Effector CD8-positive, alpha-beta T cell (primary cell): ENCODE data around the gene PRKCI.
"Not testable (repeated sequence)": the region's sequence is repeated elsewhere in the genome, so short reads cannot be mapped to it uniquely, and the experiment has no call there.

ENCODE experiments used
- DNase-seq: peaks from one replicate; lab custom pipeline; 2025; lab: John Stamatoyannopoulos, UW

The PRKCI gene

DNA sequence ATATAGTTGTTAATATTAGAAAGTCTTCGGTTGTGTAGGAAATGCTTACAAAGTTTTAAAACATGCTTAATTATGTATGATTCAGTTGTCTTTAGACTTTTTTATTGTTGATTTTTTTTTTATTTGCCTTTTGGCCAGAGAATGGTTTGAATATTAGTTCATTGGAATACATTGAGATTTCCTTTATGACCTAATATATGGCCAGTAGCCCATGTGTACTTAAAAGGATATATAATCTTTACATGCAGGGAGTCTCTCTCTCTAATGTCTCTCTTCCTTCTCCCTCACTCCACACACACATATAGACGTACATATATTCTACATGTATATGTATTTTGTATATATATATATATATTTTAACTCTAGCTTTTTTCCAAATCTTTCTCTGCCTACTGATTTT is 68.0 kb downstream of the PRKCI start:
- no peak for DNase-seq

DNA sequence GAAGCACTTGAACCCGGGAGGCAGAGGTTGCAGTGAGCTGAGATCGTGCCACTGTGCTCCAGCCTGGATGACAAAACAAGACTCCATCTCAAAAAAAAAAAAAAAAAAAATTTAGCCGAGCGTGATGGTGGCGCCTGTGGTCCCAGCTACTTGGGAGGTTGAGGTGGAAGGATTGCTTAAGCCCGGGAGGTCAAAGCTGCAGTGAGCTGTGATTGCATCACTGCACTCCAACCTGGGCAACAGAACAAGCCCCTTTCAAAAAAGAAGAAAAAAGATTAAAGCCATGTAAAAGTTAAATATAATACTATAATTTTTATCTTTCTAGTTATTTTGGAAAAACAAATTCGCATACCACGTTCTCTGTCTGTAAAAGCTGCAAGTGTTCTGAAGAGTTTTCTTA is 73.4 kb downstream of the PRKCI start:
- no peak for DNase-seq

- no peak for DNase-seq
These were observed 74.5 kb downstream of the PRKCI start for GRCh38 chr3:170296703-170297102.

DNA sequence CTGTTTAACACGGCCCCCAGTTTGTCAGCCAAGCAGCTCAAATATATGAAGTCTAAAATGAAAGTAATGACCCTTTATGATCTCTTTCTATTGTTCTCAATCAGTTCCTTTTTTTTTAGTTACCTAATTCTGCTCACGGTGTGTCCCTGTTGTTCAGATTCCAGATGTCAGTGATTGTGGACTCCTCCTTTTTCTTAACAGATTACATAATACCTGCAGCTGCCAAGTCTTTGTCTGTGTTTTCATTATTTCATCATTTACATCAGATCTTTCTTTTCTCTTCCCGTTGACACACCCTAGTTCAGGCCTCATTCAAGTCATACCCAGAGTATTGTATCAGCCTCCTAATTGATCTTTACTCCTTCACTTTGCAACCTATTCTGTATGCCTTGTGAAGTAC is 79.2 kb downstream of the PRKCI start:
- DNase-seq: no peak

DNA sequence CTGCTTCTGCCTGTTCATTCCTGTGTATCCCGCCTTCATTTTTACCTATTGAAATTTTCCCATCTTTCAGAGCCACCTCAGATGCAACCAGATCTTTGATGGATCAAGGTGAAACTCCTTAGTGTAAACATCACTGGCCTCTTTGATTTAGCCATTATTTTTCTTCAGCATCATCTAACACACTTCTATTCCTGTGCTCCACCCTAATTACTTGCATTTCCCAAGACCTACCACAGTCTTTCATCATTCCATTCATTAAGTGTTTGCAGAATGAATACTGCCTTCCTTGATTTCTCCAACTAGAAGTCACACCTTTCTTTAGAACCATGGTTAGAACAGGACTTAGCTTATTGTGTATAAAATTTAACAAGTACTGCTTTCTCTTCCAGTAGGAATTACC is 79.8 kb downstream of the PRKCI start:
- DNase-seq: no peak

DNA sequence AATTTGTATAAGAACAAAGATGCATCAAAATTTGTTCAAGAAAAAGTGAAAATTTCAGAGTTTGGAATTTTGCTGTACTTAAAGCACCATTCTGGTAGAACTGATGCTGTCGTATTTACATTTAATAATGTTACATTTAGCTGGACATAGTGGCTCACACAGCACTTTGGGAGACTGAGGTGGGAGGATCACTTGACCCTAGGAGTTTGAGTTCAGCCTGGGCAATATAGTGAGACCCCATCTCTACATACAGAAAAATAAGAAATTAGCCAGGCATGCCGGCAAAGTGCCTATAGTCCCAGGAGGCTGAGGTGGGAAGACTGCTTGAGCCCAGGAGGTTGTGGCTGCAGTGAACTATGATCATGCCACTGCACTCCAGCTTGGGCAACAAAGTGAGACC is 83.8 kb downstream of the PRKCI start:
- no peak for DNase-seq

DNA sequence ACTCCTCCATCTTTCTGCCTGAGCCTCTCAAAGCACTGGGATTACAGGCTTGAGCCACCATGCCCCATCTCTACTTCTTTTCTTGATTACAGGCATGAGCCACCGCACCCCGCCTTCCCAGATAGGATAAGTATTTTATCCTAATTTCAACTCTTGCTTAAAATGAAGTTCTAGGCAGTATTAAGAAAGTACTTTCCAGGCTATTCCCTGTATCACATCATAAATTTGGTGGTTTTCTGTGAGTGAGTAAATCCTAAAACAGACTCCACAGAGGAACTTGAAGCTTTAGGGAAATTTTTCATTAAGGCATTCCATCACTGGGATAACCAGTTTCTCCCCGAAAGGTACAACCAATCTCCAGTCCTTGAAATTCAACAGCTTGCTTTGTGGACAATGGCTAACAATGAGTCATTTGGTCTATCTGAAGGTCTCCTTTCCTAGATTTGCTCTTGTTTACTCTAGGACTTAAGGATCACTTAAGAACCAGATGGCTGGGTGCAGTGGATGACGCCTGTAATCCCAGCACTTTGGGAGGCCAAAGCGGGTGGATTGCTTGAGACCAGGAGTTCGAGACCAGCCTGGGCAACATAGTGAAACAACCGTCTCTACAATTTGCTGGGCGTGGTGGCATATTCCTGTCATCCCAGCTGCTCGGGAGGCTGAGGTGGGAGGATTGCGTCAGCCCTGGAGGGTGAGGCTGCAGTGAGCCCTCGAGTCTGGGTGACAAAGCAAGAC is 85.6 kb downstream of the PRKCI start:
- DNase-seq: no peak

- DNase-seq: no peak
These were observed 86.8 kb downstream of the PRKCI start for GRCh38 chr3:170309046-170309445.

DNA sequence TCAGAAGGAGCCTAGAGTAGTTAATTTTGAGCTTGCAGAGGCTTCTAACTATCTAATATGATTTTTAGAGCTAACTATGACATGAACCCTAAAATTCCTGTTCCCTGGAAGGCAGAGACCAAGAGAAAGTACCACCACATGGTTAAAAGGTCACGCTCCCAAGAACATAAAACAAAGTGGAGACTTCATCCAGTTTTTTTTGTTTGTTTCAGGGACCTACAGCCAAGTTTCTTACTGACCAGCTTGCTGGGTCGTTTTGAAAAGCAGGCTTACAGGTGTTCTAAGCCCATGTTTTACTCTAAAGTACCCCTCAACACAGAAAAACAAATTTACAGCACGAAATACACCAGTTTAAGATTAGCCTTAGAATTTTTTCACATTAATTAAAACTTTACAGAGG is 95.7 kb downstream of the PRKCI start:
- no peak for DNase-seq

DNA sequence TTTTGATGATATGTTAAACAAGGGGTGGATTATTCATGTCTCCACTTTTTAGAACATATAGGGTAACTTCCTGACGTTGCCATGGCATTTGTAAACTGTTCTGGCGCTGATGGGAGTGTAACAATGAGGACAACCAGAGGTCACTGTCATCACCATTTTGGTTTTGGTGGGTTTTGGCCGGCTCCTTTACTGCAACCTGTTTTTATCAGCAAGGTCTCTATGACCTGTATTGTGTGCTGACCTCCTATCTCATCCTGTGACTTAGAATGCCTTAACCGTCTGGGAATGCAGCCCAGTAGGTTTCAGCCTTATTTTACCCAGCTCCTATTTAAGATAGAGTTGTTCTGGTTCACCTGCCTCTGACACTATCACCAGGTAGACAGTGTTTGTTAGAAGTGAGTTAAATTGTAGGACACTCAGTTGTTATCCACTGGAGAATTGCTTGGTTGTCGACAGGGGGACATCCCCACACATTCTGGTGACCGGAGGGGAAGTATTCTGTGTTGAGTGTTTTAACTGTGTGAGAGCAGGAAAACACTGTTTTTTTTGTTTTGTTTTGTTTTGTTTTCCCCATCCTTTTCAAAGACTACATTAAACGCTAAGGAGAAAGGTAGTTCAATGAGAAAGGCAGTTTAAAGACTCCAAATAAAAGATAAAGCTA is 98.4 kb downstream of the PRKCI start:
- no peak for DNase-seq

GRCh38 chr3:170321321-170322034 is 99.3 kb downstream of the PRKCI start:
- no peak for DNase-seq

DNA sequence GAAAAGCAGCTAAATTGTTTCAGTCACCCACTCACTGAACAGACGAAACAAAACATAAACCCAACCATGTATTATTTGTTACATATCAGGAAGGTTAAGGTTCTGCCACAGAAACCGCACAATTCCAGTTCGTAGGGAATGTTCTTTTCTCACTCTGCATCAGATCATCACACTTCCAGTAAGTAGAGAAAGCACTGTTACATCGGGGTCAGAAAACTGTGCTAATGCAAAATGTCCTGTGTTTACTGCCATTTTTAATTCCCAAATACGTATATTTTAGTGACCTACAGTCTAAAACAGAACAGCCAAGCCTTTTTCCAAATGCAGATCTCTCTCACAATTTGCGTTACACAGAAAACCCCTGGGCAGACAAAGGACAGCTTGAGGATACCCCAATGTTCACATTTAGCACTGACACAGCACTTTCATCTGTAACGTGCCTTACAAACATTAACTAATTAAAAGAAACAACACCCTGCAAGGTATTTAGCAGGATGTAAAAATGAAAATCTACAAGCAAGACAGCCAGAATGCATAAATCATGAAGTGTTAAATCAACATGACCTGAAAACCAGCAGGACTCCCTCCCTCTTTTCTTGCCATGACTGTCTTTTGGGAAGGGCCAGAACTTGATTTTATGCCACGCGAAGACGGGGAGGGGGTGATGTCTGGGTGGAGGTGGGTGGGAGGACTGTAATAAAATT is 100.5 kb downstream of the PRKCI start:
- DNase-seq: no peak

GRCh38 chr3:170323331-170323730 is 101.1 kb downstream of the PRKCI start:
- no peak for DNase-seq

DNA sequence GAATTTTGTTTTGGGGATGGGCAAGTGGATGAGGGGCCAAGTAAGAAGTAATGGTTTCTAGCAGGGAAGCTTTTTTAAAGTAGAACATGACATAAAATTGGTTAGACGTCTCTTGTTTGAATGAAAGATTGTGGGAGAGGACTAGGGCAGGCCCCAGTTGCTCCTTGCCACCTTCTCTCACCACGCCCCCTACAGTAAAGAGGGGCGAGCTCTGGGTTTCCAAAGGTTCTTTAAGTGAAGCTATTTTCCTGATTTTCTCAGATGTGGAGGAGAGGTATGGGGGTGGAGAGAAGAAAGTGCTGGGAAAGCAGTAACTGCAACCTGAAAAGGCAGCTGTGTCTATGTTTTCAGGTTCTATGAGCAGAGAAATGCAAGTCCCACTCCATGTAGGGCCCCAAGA is 102.7 kb downstream of the PRKCI start:
- no peak for DNase-seq

- DNase-seq: no peak
These were observed 105.0 kb downstream of the PRKCI start for GRCh38 chr3:170327040-170327808.

- DNase-seq: not testable (repeated sequence)
These were observed 105.8 kb downstream of the PRKCI start for GRCh38 chr3:170327868-170328548.

- no peak for DNase-seq
These were observed 108.1 kb downstream of the PRKCI start for GRCh38 chr3:170330366-170330765.

DNA sequence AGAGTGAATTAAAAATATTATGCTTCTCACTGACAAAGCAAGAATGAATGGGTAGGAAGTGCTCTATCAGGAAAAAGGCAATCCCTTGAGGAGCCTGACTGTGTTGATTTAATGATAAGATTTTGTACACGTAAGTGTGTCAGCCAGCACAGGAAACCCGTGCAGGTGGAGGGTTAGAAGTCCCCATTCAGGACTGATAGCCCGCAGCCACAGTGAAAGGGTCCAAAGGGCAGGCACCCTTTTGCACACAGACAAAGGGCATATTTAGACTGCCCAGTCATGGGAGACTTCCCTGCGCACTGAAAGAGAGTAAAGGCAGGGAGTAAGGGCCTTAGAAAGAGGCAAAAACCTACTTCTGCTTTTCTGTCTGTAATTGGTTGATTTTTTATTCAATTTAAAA is 108.9 kb downstream of the PRKCI start:
- DNase-seq: no peak

DNA sequence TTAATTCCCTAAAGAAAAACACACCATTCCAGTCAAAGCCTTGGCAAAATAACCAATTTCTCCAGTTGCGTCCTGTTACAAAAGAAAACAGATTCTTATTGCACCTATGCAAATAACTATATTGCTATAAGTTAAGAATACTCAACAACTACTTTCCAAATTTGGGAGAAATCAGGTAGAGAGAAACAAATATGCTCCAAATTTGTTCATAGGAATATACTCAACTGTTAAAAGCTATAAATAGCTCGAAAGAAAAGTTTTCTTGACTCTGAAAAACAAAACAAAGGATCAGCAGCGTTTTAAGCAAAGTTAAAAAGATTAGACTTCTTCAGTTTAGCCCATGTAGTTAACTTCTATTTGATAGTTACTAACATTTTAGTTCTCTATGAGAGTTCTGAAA is 115.2 kb downstream of the PRKCI start:
- DNase-seq: no peak

DNA sequence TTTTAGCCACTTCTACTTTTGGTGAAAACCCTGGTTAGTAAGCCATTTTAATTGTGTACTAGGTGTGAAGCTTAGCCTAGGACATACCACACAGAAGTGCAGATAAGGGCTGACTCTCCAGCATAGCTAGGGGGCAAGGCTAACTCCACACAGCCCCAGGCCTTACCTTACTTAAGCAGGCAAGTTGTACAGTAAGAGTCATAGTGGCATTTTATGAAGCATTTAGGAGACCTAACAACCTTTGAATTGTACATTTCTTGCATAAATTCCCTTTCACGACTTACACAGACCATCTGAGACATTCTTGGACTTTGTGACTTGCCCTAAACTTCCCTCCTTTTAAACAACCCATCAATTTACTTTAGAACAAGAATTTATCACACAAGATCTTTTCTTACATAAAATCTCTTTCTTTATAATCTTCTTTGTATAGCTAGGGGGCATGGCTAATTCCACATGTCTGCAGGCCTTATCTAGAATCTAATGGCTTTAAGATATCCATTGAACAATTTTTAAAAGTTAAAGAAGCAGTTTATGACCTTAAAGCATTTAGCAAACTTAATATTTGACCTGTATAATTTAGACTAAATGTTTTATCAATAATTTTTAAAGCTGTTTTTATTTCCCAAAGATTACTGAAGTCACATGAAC is 116.6 kb downstream of the PRKCI start:
- DNase-seq: no peak

DNA sequence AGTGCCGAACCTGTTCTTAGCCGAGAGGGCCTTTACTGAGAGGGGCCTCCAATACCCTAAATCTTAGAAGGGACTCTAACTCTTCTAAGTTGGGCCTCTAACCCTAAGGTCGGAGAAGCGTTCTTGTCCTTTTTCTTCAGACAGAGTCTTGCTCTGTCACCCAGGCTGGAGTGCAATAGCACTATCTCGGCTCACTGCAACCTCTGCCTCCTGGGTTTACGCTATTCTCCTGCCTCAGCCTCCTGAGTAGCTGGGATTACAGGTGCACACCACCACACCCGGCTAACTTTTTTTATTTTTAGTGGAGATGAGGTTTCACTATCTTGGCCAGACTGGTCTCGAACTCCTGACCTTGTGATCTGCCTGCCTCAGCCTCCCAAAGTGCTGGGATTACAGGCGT is 120.0 kb downstream of the PRKCI start:
- DNase-seq: not testable (repeated sequence)
